SH-SY5Y (cell line): ENCODE results near the gene SNRPB.

ENCODE experiments used
- GATA2 ChIP-seq: IDR thresholded peaks from 2 replicates; pipeline ENCODE4 v1.6.1; 2011; ENCODE audit warnings: mild to moderate bottlenecking, low read depth, low read length
- GATA3 ChIP-seq: IDR thresholded peaks from 2 replicates; pipeline ENCODE4 v1.6.1; 2011; ENCODE audit warnings: low read depth, mild to moderate bottlenecking, low read length, moderate library complexity

The SNRPB gene

DNA sequence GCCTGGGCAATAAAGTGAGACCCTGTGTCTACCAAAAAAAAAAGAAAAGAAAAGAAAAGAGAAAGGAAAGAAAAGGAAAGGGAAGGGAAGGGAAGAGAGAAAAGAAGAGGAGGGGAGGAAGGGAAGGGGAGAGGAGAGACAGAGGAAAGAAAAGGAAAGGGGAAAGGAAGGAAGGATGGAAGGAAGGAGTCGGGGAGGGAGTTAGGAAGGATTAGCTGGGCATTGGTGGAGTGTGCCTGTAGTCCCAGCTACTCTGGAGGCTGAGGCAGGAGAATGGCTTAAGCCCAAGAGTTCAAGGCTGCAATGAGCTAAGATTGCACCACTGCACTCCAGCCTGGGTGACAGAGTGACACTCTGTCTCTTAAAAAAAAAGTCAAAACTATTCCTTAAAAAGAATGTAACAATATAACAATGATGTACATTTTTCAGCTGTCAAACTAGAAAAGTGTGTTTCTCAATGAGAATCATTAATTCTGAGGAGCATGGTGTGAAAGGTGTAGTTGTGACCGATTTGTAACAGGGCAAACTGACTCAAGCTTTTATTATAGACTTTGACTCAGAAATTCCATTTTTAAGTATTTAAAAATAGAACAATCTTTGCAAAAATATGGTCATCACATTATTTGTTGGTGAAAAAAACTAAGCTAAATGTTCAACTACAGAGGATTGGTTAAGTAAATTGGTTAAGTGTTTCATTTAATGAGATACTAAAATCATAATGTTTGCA, 14.7 kb downstream of the SNRPB start:
- TF ChIP-seq GATA2: no peak

DNA sequence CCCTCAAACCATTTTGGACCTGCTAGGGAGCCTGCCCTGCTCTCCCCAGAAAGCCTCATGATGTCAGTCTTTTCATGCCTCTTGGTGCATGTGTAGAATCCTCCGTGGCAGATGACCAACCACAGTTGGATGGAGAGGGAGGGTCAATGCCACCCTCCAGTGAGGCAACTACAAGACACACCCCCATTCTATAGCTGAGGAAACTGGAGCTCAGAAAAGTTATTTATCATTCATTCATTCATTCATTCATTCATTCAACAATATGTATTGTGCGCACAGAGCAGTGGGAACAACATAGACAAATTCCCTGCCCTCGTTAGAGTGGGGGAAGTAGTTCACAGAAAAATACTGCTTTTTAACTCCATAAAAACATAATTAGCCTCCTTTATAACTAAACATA, 16.8 kb downstream of the SNRPB start:
- TF ChIP-seq GATA3: no peak
- TF ChIP-seq GATA2: no peak

DNA sequence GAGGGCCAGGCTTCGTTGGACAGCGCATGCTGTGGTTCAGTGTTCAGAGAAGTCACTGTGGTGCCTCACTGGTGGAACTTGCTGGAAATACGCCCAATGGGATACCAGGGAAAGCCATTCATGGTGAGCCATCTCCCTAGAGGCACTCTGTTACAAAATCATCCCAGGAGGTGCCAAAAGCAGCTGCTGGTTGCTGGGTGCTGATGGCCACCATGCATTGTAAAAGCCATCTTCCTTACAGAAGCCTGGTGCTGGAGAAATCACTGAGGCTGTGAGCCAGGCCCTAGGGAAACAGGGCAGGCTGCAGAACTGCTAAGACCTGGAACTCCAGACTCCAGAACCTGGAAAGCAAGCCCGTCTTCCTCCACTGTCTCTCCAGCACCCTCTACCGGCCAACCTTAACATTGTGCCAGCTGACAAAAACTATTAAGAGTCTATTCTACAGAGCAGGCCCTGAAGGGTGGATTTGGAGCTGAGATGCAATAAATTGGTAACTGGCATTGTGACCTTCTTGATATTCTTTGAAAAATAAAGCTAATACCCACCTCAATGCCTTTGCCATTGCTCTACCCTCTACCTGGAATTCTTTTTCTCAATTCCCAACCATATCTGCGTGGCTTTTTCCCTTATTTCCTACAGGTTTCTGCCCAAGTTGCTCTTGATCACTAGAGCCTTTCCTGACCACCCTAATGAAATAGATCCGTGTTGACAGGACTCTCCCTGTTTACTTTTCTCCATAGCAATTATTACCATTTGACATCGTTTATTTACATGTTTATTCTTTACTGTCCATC, 18.5 kb downstream of the SNRPB start:
- TF ChIP-seq GATA2: no peak
- no peak for TF ChIP-seq GATA3

DNA sequence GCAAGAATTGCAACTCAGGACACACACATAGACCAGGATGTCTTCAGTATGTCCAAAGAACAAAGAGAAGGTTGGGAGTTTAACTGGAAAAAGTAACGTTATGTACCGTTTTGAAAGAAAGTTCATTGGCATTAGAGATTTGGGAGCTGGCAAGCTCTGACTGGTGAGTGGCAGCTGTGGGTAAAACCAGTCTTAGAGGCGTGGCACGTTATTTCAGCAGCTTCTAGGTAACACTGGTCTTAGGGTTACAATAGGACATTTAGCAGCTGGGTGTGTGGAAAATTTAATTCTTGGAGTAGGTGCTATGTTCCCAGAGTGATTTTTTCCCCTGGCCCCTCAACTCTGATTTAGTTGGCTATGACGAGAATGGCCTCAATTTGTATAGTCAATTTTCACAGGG, 19.2 kb downstream of the SNRPB start:
- TF ChIP-seq GATA3 (no peak), GATA2 (no peak)

DNA sequence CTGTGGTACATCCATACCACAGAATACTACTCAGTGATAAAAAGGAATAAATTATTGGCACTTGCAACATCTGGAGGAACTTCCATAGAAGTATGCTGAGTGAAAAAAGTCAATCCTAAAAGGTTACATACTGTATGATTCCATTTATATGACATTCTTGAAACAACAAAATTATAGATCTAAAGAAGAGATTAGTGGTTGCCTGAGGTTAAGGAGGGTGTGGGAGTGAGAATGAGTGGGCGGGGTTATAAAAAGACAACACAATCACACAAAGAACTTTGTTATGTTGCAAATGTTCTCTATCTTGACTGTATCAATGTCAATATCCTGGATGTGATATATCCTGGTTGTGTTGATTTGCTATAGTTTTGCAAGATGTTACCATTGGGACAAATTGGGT, 21.2 kb downstream of the SNRPB start:
- TF ChIP-seq GATA2 (no peak), GATA3 (no peak)

DNA sequence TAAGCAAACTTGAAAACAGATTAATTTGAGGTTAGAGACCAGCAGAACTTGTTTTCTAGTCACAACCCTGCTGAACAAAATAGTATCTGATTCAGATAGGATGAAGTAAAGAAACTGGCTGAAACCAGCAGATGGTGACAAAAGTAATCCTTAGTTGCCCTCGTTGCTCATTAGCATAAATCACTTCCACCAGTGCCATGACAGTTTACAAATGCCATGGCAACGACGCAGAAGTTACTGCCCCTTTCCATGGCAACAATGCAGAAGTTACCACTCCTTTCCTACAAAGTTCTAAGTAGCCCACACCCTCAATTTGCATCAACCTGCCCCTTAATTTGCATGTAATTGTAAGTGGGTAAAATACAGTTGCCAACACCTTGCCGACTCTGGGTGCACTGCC, 23.7 kb downstream of the SNRPB start:
- TF ChIP-seq GATA2 (no peak), GATA3 (no peak)

DNA sequence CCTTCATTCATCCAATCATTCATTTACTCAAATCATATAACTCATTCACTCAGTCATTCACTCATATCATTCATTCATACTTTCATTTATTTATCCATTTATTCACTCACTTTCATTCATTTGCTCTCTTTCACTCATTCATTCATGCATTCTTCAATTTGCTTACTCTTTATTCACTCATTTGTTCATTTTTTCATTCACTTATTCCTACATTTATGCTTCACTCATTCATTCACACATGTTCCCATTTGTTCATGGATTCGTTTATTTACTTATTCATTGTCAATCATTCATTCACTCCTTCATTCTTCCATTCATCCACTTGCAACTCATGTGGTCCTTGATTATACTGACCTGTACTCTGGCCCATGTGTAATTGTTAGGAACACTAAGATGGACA, 39.4 kb downstream of the SNRPB start:
- TF ChIP-seq GATA3: no peak
- no peak for TF ChIP-seq GATA2

DNA sequence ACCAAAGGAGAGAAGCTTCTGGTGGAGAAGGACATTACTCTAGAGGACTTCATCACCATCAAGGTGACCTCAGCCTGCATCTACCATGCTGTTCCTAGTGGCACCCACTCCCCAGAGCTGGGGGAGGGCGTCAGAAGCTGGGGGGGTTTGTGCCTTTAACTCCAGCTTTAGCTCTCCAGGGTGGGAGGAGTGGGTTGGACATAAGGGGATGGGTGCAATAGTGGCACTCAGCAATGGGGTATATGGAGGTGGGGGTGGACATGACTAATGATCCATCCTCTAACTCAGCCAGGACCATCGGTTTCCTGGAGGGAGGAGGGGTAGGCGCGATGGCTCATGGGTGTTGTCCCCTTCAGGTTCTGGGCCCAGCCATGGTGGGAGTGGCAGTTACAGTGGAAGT, 40.1 kb downstream of the SNRPB start:
- TF ChIP-seq GATA3: no peak
- no peak for TF ChIP-seq GATA2

DNA sequence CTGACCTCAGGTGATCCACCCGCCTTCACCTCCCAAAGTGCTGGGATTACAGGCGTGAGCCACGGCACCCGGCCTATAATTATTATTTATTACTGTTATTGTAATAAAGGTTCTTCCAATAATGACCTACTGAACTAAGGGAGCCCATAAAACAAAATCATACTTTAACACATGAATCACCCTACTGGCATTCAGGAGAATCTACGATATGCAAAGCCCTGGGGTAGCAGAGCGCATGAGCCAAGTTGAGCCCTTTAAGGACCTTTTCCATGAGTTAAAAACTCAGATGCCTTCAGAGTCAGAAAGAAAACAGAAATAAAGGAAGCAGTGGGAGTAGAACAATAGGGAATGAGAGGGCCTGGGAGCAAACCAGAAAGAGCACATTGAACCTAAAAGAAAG, 41.5 kb downstream of the SNRPB start:
- TF ChIP-seq GATA3 (no peak), GATA2 (no peak)

DNA sequence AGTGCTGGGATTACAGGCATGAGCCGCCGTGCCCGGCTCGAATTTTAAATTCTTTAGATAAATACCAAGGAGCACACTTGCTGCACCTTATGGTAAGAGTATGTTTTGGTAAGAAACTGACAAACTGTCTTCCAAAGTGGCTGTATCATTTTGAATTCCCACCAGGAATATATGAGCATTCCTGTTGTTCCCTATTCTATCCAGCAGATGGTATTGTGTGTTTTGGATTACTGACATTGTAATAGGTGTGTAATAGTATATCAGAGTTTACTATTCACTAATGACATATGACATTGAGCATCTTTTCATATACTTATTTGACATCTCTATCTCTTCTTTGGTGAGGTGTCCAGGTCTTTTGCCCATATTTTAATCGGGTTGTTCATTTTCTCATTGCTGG, 49.3 kb downstream of the SNRPB start:
- no peak for TF ChIP-seq GATA2

DNA sequence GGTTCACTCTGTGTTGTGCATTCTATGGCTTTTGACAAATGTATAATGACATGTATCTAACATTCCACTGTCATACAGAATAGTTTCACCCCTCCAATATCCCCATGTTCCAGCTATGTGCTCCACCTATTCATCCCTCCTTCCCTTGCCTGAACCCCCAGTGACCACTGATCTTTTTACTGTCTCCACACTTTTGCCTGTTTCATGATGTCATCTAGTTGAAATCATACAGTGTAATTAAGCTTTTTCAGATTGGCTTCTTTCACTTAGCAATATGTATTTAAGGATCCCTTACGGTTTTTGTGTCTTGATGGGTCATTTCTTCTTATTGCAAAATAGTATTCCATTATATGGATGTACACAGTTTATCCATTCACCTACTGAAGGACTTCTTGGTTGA, 50.1 kb downstream of the SNRPB start:
- TF ChIP-seq GATA2 (no peak), GATA3 (no peak)

DNA sequence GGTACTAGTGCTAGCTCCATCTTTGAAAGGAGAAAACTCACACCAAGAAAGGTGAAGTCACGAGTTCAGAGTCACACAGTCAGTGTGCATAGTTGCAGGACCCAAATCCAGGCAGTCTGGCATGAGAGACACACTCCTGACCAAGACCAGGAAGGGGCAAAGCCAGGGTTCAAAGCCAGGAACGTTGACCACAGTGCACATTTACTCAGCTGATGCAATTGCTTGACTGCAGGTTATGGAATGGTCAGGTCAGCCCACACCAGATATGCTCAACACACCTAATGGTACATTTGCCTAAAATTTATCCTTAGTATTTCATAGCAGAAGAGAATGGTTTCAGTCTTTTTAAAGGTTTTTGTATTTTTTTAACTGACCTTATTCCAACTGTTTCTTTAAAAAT, 52.2 kb downstream of the SNRPB start:
- TF ChIP-seq GATA2 (no peak), GATA3 (no peak)

DNA sequence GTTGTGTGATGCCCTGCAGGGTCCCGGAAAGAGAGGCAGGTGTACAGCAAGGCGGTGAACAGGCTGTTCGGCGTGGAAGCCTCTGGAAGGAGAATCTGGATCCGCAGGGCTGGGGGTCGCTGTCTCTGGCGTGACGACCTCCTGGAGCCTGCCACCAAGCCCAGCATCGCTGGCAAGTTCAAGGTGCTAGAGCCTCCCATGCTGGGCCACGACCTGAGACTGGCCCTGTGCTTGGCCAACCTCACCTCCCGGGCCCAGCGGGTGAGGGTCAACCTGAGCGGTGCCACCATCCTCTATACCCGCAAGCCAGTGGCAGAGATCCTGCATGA, 53.4 kb downstream of the SNRPB start:
- TF ChIP-seq GATA3: no peak
- TF ChIP-seq GATA2: no peak

DNA sequence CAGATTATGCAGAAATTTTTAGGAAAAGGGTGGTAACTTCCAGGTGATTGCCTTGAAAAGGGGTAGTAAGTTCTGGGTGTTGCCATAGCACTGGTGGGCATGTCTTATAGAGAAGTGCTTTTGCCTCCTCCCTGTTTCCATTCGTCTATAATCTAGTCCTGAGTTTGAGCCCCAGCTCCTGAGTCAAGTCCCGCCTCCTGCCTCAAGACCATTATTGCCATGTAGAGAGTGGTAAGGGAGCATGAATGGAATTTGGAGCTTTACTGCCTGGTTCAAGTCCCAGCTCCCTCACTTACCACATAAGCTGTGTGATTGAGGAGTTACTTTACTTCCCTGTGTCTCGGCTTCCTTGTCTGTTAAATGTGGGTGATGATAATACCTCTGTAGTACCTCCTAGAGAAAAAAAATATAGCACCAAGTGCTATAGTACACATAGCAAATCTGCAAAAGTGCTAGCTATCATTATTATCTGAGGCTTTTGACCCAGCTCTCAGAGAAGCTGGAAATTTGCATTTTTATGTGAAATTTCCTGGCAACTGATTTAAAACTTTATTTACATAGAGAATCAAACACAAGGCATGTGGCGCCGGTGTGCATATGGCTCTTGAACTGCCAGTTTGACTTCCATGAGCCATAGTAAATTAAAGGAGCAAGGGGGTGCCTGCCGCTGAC, 53.9 kb downstream of the SNRPB start:
- TF ChIP-seq GATA3: no peak
